ENCODE data around the gene PSMD6. TPM values are rescaled to one million over a fixed set of nuclear protein-coding genes. Genes with fewer than 3 reads are reported as not detected.
A peak's percentile ranks its signal among the peaks of the same experiment; 100 is the strongest.

Gene PSMD6
- polyA plus RNA-seq, 3 donors, result 54.6 to 135 (median 101) TPM

DNA sequence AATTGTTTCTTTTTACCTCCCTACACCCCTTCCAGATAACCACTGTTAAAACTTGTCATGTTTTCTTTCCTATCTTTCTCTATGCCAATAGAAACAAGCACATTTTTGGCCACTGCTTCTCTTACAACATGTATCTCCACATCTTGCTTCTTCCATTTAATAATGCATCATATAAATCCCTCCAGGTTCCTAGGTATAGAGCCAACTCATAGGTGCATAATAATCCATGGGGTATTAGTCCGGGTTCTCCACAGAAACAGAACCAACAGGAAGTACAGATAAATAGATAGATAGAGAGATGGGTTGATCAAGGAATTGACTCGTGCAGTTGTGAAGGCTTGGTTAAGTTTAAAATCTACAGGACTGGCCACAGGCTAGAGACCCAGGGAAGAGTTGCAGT is 41.5 kb upstream of the PSMD6 start:
- no peaks in the 10 kb centered on the region for H3K4me1 ChIP-seq (ENCODE audit: control insufficient read depth in 1 of 2, insufficient read depth in 2 of 2, low read length in 2 of 2)
- no peak overlapping the region for H3K4me2 ChIP-seq (replicated peaks; ENCODE audit: extremely low read depth, low read length, poor library complexity, severe bottlenecking)
- no peaks in the 10 kb centered on the region for H3K27me3 ChIP-seq (ENCODE audit: control insufficient read depth in 2 of 2, insufficient read depth in 2 of 2, low read length in 2 of 2)
- no peaks in the 10 kb centered on the region for H3K36me3 ChIP-seq (replicated peaks in 1 of 2; ENCODE audit: control insufficient read depth in 1 of 2, insufficient read depth in 2 of 2, low read length in 2 of 2)
- no peaks in the 10 kb centered on the region for H3K79me2 ChIP-seq (ENCODE audit: insufficient read depth, low read length)
- no peak overlapping the region for H3K4me3 ChIP-seq (replicated peaks in 1 of 3; ENCODE audit: low read depth in 2 of 3, low read length in 3 of 3)
- no peak overlapping the region for H2AFZ ChIP-seq (ENCODE audit: insufficient read depth, low read depth, low read length, poor library complexity, severe bottlenecking)
- no peak overlapping the region for H3K9ac ChIP-seq (ENCODE audit: insufficient read depth, low read length, poor library complexity, severe bottlenecking)
- 40% methylated on average over 1 of the region's 2 CpGs for WGBS (ENCODE audit: insufficient coverage)
- DNase-seq, result no peak
- Mint-ChIP-seq H3K27me3 (ENCODE audit: low read depth in 3 of 3) (peaks cover 2 to 10% (median 9%) of the 10 kb centered on the region in 3 donors), H3K4me1 (no peaks in the 10 kb centered on the region), H3K36me3 (no peaks in the 10 kb centered on the region), H3K4me3 (no peak overlapping the region), H3K27ac (no peak overlapping the region), H3K9me3 (peaks cover 0 to 5% (median 0%) of the 10 kb centered on the region in 7 donors)
- intact Hi-C loops (cut with micrococcal nuclease), result no loop called here
- H3K9me3 ChIP-seq (replicated peaks in 1 of 2; ENCODE audit: control insufficient read depth in 1 of 2, insufficient read depth in 1 of 2, low read length in 2 of 2), result no peaks in the 10 kb centered on the region
- TF ChIP-seq, protein P1, sequence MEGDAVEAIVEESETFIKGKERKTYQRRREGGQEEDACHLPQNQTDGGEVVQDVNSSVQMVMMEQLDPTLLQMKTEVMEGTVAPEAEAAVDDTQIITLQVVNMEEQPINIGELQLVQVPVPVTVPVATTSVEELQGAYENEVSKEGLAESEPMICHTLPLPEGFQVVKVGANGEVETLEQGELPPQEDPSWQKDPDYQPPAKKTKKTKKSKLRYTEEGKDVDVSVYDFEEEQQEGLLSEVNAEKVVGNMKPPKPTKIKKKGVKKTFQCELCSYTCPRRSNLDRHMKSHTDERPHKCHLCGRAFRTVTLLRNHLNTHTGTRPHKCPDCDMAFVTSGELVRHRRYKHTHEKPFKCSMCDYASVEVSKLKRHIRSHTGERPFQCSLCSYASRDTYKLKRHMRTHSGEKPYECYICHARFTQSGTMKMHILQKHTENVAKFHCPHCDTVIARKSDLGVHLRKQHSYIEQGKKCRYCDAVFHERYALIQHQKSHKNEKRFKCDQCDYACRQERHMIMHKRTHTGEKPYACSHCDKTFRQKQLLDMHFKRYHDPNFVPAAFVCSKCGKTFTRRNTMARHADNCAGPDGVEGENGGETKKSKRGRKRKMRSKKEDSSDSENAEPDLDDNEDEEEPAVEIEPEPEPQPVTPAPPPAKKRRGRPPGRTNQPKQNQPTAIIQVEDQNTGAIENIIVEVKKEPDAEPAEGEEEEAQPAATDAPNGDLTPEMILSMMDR (IDR thresholded peaks at IDR 0.05), result no peak
- H3K27ac ChIP-seq (ENCODE audit: low read depth in 1 of 2, low read length in 2 of 2), result no peak overlapping the region
- H4K20me1 ChIP-seq (ENCODE audit: insufficient read depth, low read length), result no peaks in the 10 kb centered on the region

DNA sequence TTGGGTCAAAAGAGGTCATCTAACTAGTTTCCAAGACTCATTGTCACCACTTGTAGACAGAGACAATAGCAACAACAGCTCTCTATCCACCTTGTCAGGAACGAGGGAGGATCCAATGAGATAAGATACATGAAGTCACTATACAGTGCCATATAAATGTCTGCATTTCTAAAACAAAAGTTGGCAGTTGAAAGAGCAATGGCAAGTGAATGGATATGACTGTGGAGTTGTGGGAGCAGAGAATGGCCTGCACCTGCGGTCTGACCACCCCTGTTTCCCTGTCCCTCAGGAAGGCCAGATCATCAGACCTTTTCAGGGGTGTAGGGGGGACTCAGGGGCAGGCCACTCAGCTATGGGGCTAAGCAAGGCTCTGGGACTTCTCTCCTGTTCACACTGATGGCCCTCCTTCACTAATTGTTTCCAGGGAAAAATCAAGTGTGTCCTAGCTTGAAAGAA is 40.7 kb upstream of the PSMD6 start:
- no peaks in the 10 kb centered on the region for H3K9me3 ChIP-seq (replicated peaks in 1 of 2; ENCODE audit: control insufficient read depth in 1 of 2, insufficient read depth in 1 of 2, low read length in 2 of 2)
- Mint-ChIP-seq H3K4me1 (no peaks in the 10 kb centered on the region), H3K27ac (peak overlapping the region in 1 of 7 donors; percentile 43), H3K4me3 (no peak overlapping the region), H3K27me3 (ENCODE audit: low read depth in 3 of 3) (peaks cover 4 to 11% (median 5%) of the 10 kb centered on the region in 3 donors), H3K36me3 (no peaks in the 10 kb centered on the region), H3K9me3 (peaks cover 0 to 5% (median 0%) of the 10 kb centered on the region in 7 donors)
- no peak overlapping the region for H3K27ac ChIP-seq (ENCODE audit: low read depth in 1 of 2, low read length in 2 of 2)
- DNase-seq, result no peak
- TF ChIP-seq, protein P1 (IDR thresholded peaks at IDR 0.05), result no peak
- H2AFZ ChIP-seq (ENCODE audit: insufficient read depth, low read depth, low read length, poor library complexity, severe bottlenecking), result no peak overlapping the region
- no peaks in the 10 kb centered on the region for H4K20me1 ChIP-seq (ENCODE audit: insufficient read depth, low read length)
- no peak overlapping the region for H3K4me2 ChIP-seq (replicated peaks; ENCODE audit: extremely low read depth, low read length, poor library complexity, severe bottlenecking)
- no peaks in the 10 kb centered on the region for H3K27me3 ChIP-seq (ENCODE audit: control insufficient read depth in 2 of 2, insufficient read depth in 2 of 2, low read length in 2 of 2)
- intact Hi-C loops (cut with micrococcal nuclease), result no loop called here
- 83% methylated on average over 1 of the region's 2 CpGs for WGBS (ENCODE audit: insufficient coverage)
- H3K4me1 ChIP-seq (ENCODE audit: control insufficient read depth in 1 of 2, insufficient read depth in 2 of 2, low read length in 2 of 2), result no peaks in the 10 kb centered on the region
- no peak overlapping the region for H3K9ac ChIP-seq (ENCODE audit: insufficient read depth, low read length, poor library complexity, severe bottlenecking)
- H3K36me3 ChIP-seq (replicated peaks in 1 of 2; ENCODE audit: control insufficient read depth in 1 of 2, insufficient read depth in 2 of 2, low read length in 2 of 2), result no peaks in the 10 kb centered on the region
- H3K79me2 ChIP-seq (ENCODE audit: insufficient read depth, low read length), result no peaks in the 10 kb centered on the region
- H3K4me3 ChIP-seq (replicated peaks in 1 of 3; ENCODE audit: low read depth in 2 of 3, low read length in 3 of 3), result no peak overlapping the region

Data from CD14-positive monocyte (primary cell).